Cardiac muscle cell (in vitro differentiated cells and primary cell): ENCODE data around the gene TBC1D17. TPM values are rescaled to one million over a fixed set of nuclear protein-coding genes. Genes with fewer than 3 reads are reported as not detected.

Experiments
- DNase-seq, 2 donors: peaks; one replicate each; pipeline versions ENCODE4 v3.0.0 to v3.0.0-alpha.2; 2010 to 2017; ENCODE audit warnings: low read depth in 1 of 2, low spot score in 1 of 2
- H3K27ac ChIP-seq: fragments of 200-600 bp; sonication (generic); 2 replicates; pipeline ENCODE4 v1.5.1; 2016
- H3K27me3 ChIP-seq: fragments of 200-600 bp; sonication (generic); 2 replicates; pipeline ENCODE4 v1.6.0; 2016; ENCODE audit warnings: control low read depth
- H3K36me3 ChIP-seq: fragments of 200-600 bp; sonication (generic); 2 replicates; pipeline ENCODE4 v1.5.1; 2016; ENCODE audit warnings: control low read depth
- H3K4me1 ChIP-seq: fragments of 200-600 bp; sonication (generic); 2 replicates; pipeline ENCODE4 v1.8.1; 2017; ENCODE audit warnings: low read depth, mild to moderate bottlenecking, mixed run types
- H3K4me3 ChIP-seq: fragments of 200-600 bp; sonication (generic); 2 replicates; pipeline ENCODE4 v1.5.1; 2016; ENCODE audit warnings: mild to moderate bottlenecking
- H3K9me3 ChIP-seq: fragments of 200-600 bp; sonication (generic); 2 replicates; pipeline ENCODE4 v1.5.1; 2017; ENCODE audit warnings: low read depth, mild to moderate bottlenecking, control low read depth
- CTCF ChIP-seq: IDR thresholded peaks from 2 replicates; pipeline ENCODE4 v1.5.1; 2012; ENCODE audit warnings: low read depth, mild to moderate bottlenecking, low read length
- polyA plus RNA-seq: library from polyadenylated mRNA; unstranded; fragments of >200 nt; fragmentation: Nextera tagmentation; extraction: Ambion mirVana; gene quantifications from 2 replicates; pipeline ENCODE4 v1.2.1, GENCODE V29; 2016
- total RNA-seq: library from RNA; depleted of rRNA; stranded (reverse); fragments of >200 nt; gene quantifications from 2 replicates; pipeline ENCODE4 v1.2.3, GENCODE V29; 2016

Gene TBC1D17
- total and polyA plus RNA-seq, 2 experiments from 2014 or later = 26.8 to 52.5 TPM

DNA sequence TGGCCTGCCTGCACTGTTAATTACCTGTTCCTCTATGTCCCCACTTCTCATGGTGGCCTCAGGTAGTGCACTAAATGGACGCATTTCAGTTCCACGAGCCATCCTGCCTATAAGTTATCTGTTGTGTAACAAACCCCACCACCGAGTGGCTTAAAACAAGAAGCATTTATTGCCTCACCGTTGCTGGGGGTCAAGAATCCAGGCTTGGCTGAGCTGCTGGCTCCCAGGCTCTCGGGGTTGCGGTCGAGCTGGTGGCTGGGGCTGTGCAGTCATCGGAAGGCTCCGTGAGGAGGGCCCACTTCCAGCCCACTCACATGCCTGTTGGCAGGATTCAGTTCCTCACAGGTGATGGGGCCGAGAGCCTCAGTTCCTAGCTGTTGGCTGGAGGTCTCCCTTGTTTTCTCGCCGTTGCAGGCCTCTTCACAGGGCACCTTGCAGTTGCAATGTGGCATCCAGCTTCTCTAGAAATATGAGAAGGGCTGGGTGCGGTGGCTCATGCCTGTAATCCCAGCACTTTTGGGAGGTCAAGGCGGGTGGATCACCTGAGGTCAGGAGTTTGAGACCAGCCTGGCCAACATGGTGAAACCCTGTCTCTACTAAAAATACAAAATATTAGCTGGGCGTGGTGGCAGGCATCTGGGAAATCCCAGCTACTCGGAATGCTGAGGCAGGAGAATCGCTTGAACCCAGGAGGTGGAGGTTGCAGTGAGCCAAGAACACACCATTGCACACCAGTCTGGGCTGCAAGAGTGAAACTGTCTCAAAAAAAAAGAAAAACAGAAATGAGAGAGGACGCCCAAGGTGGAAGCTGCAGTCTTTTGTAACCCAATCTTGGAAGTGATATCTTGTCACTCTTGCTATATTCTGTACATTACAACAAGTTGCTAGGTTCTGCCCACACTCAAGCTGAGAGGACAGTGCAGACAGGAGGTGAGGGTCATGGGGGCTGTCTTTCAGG, 33.1 kb upstream of the TBC1D17 start:
- no peaks in the 10 kb centered on the region for H3K9me3 ChIP-seq
- no peak for TF ChIP-seq CTCF
- no peak for DNase-seq
- H3K27me3 ChIP-seq = no peaks in the 10 kb centered on the region
- H3K4me3 ChIP-seq = no peak overlapping the region
- H3K36me3 ChIP-seq = no peaks in the 10 kb centered on the region
- no peak overlapping the region for H3K27ac ChIP-seq
- H3K4me1 ChIP-seq = peaks cover 18% of the 10 kb centered on the region

- H3K9me3 ChIP-seq = no peaks in the 10 kb centered on the region
- no peak for TF ChIP-seq CTCF
- H3K4me3 ChIP-seq = no peak overlapping the region
- no peaks in the 10 kb centered on the region for H3K27me3 ChIP-seq
- H3K36me3 ChIP-seq = no peaks in the 10 kb centered on the region
- peaks cover 8% of the 10 kb centered on the region for H3K4me1 ChIP-seq
- DNase-seq = no peak
- no peak overlapping the region for H3K27ac ChIP-seq
Measured at GRCh38 chr19:49845414-49845813, 32.1 kb upstream of the TBC1D17 start.

GRCh38 chr19:49846408-49846807, 31.1 kb upstream of the TBC1D17 start:
- no peak for TF ChIP-seq CTCF
- H3K36me3 ChIP-seq = no peaks in the 10 kb centered on the region
- H3K27ac ChIP-seq = no peak overlapping the region
- H3K4me3 ChIP-seq = no peak overlapping the region
- no peaks in the 10 kb centered on the region for H3K27me3 ChIP-seq
- no peaks in the 10 kb centered on the region for H3K4me1 ChIP-seq
- DNase-seq = no peak
- no peaks in the 10 kb centered on the region for H3K9me3 ChIP-seq

GRCh38 chr19:49847731-49848696, 29.5 kb upstream of the TBC1D17 start:
- peak in 1 of 2 donors; percentile 90 for DNase-seq
- Histone ChIP-seq H3K4me1 (peaks cover 10% of the 10 kb centered on the region), H3K27me3 (no peaks in the 10 kb centered on the region), H3K4me3 (no peak overlapping the region), H3K9me3 (no peaks in the 10 kb centered on the region), H3K36me3 (no peaks in the 10 kb centered on the region), H3K27ac (no peak overlapping the region)
- TF ChIP-seq CTCF = no peak

GRCh38 chr19:49848938-49849337, 28.6 kb upstream of the TBC1D17 start:
- H3K9me3 ChIP-seq = no peaks in the 10 kb centered on the region
- no peak overlapping the region for H3K27ac ChIP-seq
- H3K4me3 ChIP-seq = no peak overlapping the region
- H3K36me3 ChIP-seq = no peaks in the 10 kb centered on the region
- H3K4me1 ChIP-seq = peaks cover 10% of the 10 kb centered on the region
- no peaks in the 10 kb centered on the region for H3K27me3 ChIP-seq
- TF ChIP-seq CTCF = no peak
- DNase-seq = no peak
